Measurements from ENCODE around the gene VEGFD. TPM values are rescaled to one million over a fixed set of nuclear protein-coding genes. Genes with fewer than 3 reads are reported as not detected.

VEGFD gene
- total and polyA plus RNA-seq, 12 donors: 1.1 to 21.0 (median 4.4) TPM

DNA sequence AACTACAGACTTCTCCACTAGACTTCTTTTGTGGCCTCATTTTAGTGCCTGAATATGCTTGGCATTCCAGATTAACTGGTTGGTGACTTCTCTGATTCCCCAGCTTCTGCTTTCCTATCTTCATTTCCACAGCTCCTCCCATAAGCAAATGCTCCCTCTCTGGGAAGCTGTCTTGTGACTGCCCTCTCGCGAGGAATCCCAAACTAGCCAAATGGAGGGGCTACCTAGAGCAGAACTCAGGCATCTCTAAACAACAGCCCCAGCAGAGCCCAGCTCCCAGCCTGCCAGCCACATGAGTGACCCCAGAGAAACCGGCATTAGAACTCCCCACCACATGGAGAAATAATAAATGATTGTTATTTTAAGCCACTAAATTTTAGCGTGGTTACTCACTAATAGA lies 7.6 kb upstream of the VEGFD start:
- Histone ChIP-seq H3K4me3 (no peak overlapping the region), H3K36me3 (peaks cover 0 to 12% (median 0%) of the 10 kb centered on the region in 9 donors), H3K4me1 (peaks cover 0 to 18% (median 0%) of the 10 kb centered on the region in 9 donors), H3K27ac (no peak overlapping the region), H3K27me3 (peaks cover 0 to 32% (median 0%) of the 10 kb centered on the region in 7 donors), H3K9me3 (no peaks in the 10 kb centered on the region)
- WGBS, 2 donors: 61 to 82% methylated on average over 4 of the region's 4 CpGs
- no peak for DNase-seq
- TF ChIP-seq CTCF (IDR thresholded peaks at IDR 0.05): no peak
- ATAC-seq: no peak
- intact Hi-C loops (cut with DNase I): loop anchor here in 1 of 10 donors (10.0 kb wide), 1 partner anchor 47 kb away; no protein-coding TSS in a partner anchor

GRCh38 chrX:15382813-15383212 lies 1.4 kb downstream of the VEGFD start:
- H3K9me3 ChIP-seq: no peaks in the 10 kb centered on the region
- H3K27me3 ChIP-seq: peaks cover 0 to 57% (median 0%) of the 10 kb centered on the region in 7 donors
- peak in 5 of 9 donors; percentile 5 to 15 (median 11) for TF ChIP-seq CTCF (IDR thresholded peaks at IDR 0.05)
- intact Hi-C loops (cut with DNase I): loop anchor here in 1 of 10 donors (10.0 kb wide), 1 partner anchor 82 kb away; no protein-coding TSS in a partner anchor
- no peak for DNase-seq
- WGBS, 2 donors: 84 to 88% methylated on average over 8 of the region's 8 CpGs
- H3K4me1 ChIP-seq: no peaks in the 10 kb centered on the region
- no peak overlapping the region for H3K27ac ChIP-seq
- H3K36me3 ChIP-seq: no peaks in the 10 kb centered on the region
- peak overlapping the region in 2 of 10 donors; percentile 7 to 20 for H3K4me3 ChIP-seq
- no peak for ATAC-seq

GRCh38 chrX:15376956-15377355 lies 7.3 kb downstream of the VEGFD start:
- Histone ChIP-seq H3K4me3 (no peak overlapping the region), H3K36me3 (no peaks in the 10 kb centered on the region), H3K27ac (no peak overlapping the region), H3K27me3 (peaks cover 0 to 29% (median 0%) of the 10 kb centered on the region in 7 donors), H3K9me3 (peaks cover 0 to 5% (median 0%) of the 10 kb centered on the region in 11 donors), H3K4me1 (no peaks in the 10 kb centered on the region)
- intact Hi-C loops (cut with DNase I): no loop called here
- 88 to 92% methylated on average over 1 of the region's 1 CpG for WGBS, 2 donors
- no peak for DNase-seq
- no peak for ATAC-seq
- TF ChIP-seq CTCF (IDR thresholded peaks at IDR 0.05): no peak

GRCh38 chrX:15373976-15374375 lies 10.2 kb downstream of the VEGFD start:
- Histone ChIP-seq H3K9me3 (peaks cover 0 to 5% (median 0%) of the 10 kb centered on the region in 11 donors), H3K4me3 (no peak overlapping the region), H3K27ac (no peak overlapping the region), H3K27me3 (peaks cover 0 to 34% (median 0%) of the 10 kb centered on the region in 7 donors), H3K4me1 (no peaks in the 10 kb centered on the region), H3K36me3 (no peaks in the 10 kb centered on the region)
- intact Hi-C loops (cut with DNase I): no loop called here
- TF ChIP-seq CTCF (IDR thresholded peaks at IDR 0.05): no peak
- no peak for DNase-seq
- ATAC-seq: no peak
- 82 to 86% methylated on average over 3 of the region's 3 CpGs for WGBS, 2 donors

Data from heart right ventricle (tissue), 16 donors.